ENCODE results near the gene UBE2M.
"Not testable (repeated sequence)": the region's sequence is repeated elsewhere in the genome, so short reads cannot be mapped to it uniquely, and the experiment has no call there.

The UBE2M gene

GRCh38 chr19:58558066-58558622 lies at the start of gene UBE2M:
Gene UBE2M (minus strand): TSS chr19:58558611. CDS start chr19:58558381, 230 bp downstream.
- peak within 1 kb of the TSS; percentile 98 for H3K4me3 ChIP-seq (ENCODE audit: low read depth, low read length)
- peak; percentile 64 for DNase-seq (ENCODE audit: low read depth)
- TF ChIP-seq CTCF (conservative IDR thresholded peaks at IDR 0.05; ENCODE audit: low read depth, low read length), result no peak

GRCh38 chr19:58607213-58607612 lies 48.8 kb upstream of the UBE2M start:
- not testable (repeated sequence) for DNase-seq (ENCODE audit: low read depth)

GRCh38 chr19:58606251-58606896 lies 48.0 kb upstream of the UBE2M start:
- not testable (repeated sequence) for DNase-seq (ENCODE audit: low read depth); H3K4me3 ChIP-seq (ENCODE audit: low read depth, low read length)
- peak; percentile 24 for TF ChIP-seq CTCF (conservative IDR thresholded peaks at IDR 0.05; ENCODE audit: low read depth, low read length)

More at GRCh38 chr19:58607213-58607612, 48.8 kb upstream of the UBE2M start:
- not testable (repeated sequence) for H3K4me3 ChIP-seq (ENCODE audit: low read depth, low read length)

- no peak for TF ChIP-seq CTCF (conservative IDR thresholded peaks at IDR 0.05; ENCODE audit: low read depth, low read length)
- no peak overlapping the region for H3K4me3 ChIP-seq (ENCODE audit: low read depth, low read length)
- no peak for DNase-seq (ENCODE audit: low read depth)
Measured at GRCh38 chr19:58586133-58586765, 27.8 kb upstream of the UBE2M start.

GRCh38 chr19:58585442-58586132 lies 27.2 kb upstream of the UBE2M start:
- no peak overlapping the region for H3K4me3 ChIP-seq (ENCODE audit: low read depth, low read length)
- no peak for DNase-seq (ENCODE audit: low read depth)
- TF ChIP-seq CTCF (conservative IDR thresholded peaks at IDR 0.05; ENCODE audit: low read depth, low read length), result no peak

GRCh38 chr19:58584498-58585441 lies 26.4 kb upstream of the UBE2M start:
- H3K4me3 ChIP-seq (ENCODE audit: low read depth, low read length), result no peak overlapping the region
- no peak for TF ChIP-seq CTCF (conservative IDR thresholded peaks at IDR 0.05; ENCODE audit: low read depth, low read length)
- DNase-seq (ENCODE audit: low read depth), result no peak

All from choroid plexus epithelial cell (primary cell).